Fibroblast of peridontal ligament (primary cell): ENCODE results near the gene RABEP2.
"Not testable (repeated sequence)": the region's sequence is repeated elsewhere in the genome, so short reads cannot be mapped to it uniquely, and the experiment has no call there.

Source experiments
- DNase-seq: peaks from one replicate; pipeline ENCODE4 v3.0.0-alpha.2; 2010; ENCODE audit errors: extremely low read depth

RABEP2 gene

DNA sequence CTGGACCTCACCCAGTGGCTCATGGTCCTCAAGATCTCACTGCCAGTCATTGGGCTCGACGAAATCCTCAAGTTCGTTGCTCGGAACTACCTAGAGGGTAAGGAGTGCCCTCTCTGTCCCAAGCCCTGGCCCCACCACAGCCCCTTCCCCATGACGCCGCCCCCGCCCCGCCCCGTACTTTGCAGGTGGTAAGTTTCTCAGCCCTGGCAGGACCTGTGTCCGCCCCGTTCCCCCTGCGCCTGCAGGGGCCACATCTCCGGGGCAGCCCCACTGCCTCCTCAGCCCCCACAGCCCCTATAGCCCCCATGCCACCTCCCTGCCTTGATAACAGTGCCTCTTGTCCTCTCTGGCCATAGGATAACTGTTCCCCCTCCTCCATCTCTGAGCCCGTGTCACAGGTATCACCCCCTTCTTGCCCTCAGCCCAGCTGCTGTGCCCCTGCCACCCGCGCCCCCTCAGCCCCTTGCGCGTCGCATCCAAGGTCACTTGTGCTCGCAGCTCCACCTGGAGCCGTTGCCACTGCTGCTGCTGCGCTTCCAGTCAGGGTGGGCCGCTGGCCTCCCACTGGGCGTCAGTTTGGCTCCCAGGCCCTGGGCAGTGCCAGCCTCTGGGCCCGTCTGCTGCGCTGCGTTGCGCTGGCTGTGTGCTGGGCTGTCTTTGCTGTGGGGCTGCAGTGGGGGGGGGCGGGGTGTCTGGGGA, 21.5 kb downstream of the RABEP2 start:
- DNase-seq: no peak

DNA sequence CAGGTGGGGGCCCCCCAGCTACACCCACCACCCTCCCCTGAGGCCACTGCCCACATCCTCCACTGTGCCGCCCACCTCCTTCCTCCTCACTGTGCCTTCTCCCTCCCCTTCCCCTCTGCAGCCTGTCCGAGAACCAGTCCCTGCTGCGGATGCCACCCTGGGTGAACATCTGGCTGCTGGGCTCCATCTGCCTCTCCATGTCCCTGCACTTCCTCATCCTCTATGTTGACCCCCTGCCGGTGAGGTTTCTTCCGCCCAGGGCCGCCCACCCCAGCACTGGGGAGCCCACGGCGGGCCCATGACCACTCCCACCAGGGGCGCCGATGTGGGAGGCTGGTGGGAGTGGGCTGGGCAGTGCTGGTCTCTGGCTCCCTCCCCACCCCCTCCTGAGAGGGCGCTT, 22.1 kb downstream of the RABEP2 start:
- DNase-seq: no peak

- no peak for DNase-seq
These were observed 23.2 kb downstream of the RABEP2 start for GRCh38 chr16:28901862-28902261.

- DNase-seq: no peak
These were observed 24.4 kb downstream of the RABEP2 start for GRCh38 chr16:28900601-28901000.

DNA sequence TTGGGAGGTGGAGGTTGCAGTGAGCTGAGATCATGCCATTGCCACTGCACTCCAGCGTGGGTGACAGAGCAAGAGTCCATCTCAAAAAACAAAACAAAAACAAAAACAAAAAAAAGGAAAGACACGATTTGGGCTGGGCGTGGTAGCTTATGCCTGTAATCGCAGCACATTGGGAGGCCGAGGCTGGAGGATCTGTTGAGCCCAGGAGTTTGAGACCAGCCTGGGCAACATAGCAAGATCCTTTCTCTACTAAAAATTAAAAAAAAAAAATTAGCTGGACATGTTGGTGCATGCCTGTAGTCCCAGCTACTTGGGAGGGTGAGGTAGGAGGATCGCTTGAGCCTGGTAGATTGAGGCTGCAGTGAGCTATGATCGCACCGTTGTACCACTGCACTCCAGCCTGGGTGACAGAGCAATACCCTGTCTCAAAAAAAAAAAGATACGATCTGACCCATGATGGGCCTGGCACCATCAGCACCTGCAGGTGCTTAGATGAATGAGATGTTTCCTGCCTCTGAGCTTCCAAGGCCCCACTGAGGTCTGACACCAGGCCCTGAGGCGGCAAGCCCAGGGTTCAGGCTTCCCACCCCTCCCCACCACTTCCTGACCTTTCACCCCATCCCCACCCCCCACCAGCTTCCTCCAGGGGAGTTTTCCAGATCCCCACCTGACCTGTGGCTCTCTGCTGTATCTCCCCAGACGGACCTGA, 25.0 kb downstream of the RABEP2 start:
- no peak for DNase-seq

DNA sequence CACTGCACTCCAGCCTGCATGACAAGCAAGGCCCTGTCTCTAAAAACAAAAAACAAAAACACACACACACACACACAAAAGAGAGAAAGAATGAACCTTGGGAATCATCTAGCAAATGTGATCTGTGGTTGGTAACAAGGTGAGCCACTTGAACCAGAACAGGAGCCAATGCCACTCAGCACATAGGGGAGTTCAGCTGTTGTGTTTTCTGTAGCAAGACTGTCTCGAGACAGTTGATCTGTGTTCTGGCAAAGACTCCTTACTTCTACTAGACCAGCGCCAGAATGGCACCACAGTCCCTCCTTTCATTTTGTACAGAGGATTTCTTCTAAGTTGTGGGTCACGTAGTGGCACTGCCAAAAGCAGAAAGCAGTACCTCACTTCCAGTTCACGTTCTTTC, 26.1 kb downstream of the RABEP2 start:
- no peak for DNase-seq

DNA sequence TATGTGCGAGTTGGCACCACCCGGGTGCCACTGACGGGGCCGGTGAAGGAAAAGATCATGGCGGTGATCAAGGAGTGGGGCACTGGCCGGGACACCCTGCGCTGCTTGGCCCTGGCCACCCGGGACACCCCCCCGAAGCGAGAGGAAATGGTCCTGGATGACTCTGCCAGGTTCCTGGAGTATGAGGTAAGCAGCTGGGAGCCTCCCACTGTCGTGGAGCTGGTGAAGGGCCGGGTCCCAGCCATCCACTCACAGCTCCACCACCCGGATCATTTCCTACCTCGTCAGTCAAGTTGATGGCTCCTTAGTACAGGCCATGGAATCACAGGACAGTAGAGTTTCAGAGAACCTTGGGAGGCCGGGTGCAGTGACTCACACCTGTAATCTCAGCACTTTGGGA, 26.8 kb downstream of the RABEP2 start:
- DNase-seq: no peak

GRCh38 chr16:28897826-28898225, 27.2 kb downstream of the RABEP2 start:
- DNase-seq: no peak

GRCh38 chr16:28895609-28896008, 29.4 kb downstream of the RABEP2 start:
- DNase-seq: no peak

DNA sequence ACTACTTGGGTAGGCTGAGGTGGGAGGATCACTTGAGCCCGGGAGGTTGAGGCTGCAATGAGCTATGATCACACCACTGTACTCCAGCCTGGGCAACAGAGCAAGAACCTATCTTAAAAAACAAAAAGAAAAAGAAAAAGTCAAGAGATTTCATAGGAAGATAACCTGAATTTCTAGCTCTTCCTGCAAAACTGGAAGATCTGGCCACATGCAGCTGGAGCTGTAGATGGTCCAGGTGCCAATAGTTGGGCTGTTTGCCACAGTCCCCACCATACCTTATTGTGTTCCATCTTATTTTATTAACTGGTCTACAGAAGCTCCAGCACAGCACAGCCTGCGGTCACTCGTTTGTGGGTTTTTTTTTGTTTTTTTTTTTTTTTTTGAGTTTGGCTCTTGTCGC, 31.7 kb downstream of the RABEP2 start:
- no peak for DNase-seq

- DNase-seq: no peak
These were observed 32.8 kb downstream of the RABEP2 start for GRCh38 chr16:28891964-28892890.

GRCh38 chr16:28890355-28890754, 34.7 kb downstream of the RABEP2 start:
- not testable (repeated sequence) for DNase-seq

DNA sequence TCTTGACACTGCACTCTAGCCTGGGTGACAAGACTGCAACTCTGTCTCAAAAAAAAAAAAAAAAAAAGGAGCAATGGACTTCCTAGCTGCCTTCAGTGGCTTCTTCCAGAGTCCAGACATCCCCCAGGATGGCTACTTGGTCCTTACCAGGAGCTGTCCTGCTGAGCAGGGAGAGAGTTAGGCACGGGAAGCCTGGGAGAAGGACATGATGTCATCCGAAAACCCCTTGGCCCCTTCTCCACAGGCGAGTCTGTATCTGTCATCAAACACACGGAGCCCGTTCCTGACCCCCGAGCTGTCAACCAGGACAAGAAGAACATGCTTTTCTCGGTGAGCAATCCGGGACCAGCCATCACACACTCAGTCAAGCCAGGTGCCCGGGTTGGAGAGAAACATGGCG, 38.1 kb downstream of the RABEP2 start:
- no peak for DNase-seq

GRCh38 chr16:28884045-28884444, 41.0 kb downstream of the RABEP2 start:
- no peak for DNase-seq

DNA sequence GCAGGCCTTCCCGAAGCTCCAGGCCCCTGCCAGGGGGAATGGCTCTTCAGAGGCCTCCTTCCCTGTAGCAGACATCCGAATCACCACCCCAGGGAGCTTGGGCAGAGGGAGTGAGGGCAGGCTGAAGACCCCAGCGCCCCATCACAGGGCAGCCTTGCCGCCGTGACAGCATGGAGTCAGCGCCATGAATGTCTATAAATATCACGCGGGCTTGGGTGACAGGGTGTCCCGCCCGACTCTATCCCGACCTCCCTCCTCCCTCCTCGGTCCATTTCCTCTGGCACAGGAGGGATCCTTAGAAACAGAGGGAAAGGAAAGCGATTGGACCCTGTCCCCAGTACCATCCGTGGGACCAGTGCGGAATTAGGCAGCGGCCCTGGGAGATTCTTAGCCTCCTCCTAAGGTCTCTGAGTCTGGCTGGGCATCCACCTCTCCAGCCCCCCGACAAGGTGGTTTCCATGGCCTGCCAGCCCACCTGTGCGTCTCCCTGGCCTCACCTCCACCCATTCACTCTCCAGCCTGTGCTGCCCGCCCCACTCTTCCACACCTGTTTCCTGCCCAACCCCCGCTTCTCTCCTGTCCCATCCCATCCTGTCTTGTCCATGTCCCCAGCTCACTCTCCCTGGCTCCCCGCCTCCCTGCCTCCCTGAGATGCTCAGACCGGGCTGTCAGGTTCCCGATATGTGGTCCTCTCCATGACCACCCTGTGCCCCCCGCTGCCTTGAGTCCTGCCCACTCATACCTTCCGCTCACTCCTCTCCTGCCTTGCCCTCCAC, 41.6 kb downstream of the RABEP2 start:
- no peak for DNase-seq

GRCh38 chr16:28882551-28883160, 42.4 kb downstream of the RABEP2 start:
- no peak for DNase-seq

GRCh38 chr16:28881565-28881964, 43.5 kb downstream of the RABEP2 start:
- DNase-seq: not testable (repeated sequence)

- DNase-seq: no peak
These were observed 44.1 kb downstream of the RABEP2 start for GRCh38 chr16:28880955-28881354.

DNA sequence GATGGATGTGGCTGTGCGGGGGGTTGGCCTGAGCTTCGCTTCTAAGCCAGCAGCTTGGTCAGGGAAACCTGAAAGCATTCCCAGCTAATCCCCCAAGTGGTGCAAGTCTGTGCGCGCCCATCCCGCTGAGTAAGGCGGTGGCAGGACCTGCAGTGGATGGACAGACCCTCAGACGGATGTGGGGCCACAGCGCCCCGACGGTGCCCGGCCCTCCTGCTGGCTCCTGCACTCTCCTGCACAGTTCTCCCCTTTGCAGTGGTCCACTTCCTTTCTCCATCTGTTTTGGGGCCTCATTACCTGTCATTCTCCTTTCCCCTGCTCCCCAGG, 44.5 kb downstream of the RABEP2 start:
- DNase-seq: no peak

DNA sequence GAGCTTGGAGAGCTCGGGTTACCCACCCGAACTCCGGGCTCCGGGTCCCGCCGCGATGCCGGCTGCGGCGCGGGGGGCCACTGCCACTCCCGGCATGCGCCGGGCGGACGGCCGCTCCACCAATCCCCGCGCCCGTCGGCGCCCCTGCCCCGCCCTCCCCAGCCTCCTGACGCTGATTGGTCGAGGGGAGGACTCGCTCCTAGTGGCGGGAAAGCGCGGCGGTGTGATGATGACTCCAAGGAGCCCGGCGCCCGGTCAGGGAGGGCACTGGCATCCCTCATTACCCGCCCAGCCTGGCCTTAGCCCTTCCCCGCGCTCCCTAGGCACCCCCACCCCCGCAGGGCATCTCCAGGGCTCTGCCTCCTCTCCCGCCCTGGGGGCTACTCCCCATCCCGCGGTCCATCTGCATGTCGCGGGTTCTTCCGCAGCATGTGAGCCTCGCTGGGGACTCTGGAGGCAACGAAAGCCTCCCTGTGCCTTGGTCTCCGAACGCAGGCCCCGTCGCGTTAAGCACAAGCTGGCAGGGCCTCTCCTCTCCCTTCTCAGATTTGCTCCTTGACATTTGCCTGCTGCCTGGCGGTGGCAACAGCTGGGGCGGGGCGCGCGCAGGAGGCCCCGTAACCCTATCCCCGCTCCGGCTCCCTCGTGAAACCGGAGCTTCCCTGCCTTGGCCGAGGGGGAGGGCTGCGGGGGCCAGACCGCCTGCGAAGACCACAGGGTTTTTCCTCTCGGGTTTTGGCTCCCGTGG, 45.0 kb downstream of the RABEP2 start:
- DNase-seq: peak; percentile 73
